ENCODE measurements around the gene SMIM34.

Gene SMIM34

GRCh38 chr21:34372321-34372720, 51.4 kb downstream of the SMIM34 start:
- DNase-seq (ENCODE audit: low spot score) = no peak

DNA sequence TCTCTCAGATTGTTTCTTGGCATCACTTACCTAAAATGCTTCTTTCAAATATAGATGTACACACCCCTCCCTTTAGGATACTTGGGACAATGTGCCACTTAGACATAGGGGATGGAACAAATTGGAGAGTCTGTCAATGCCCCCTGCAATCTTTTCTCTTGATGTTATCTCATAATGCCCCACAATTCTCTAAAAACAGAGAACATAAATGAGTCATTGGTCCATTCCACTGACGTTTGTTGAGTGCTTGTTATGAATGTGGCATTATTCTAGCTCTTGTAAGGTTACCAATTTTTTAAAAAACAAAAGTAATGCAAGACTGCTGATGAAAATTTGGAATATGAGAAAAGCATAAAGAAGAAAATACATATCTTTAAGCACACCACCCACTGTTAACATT, 54.0 kb downstream of the SMIM34 start:
- no peak for DNase-seq (ENCODE audit: low spot score)
